Common myeloid progenitor, CD34-positive (primary cell): ENCODE measurements around the gene BBS12.

Experiments used
- CTCF ChIA-PET: fragments of 350-600 bp; sonication (Branson Sonifier 250); formaldehyde crosslinking; loops from one replicate; lab custom pipeline; 2021; ENCODE audit warnings: antibody characterized with exemption; lab: Charles Lee
- POLR2A ChIA-PET: fragments of 350-600 bp; sonication (Branson Sonifier 250); formaldehyde crosslinking; loops from one replicate; lab custom pipeline; 2021; ENCODE audit warnings: antibody characterized with exemption; lab: Charles Lee
- DNase-seq, 3 donors: peaks; one replicate each; pipeline versions ENCODE4 v3.0.0 to v3.0.0-alpha.2; 2013
- H3K27ac ChIP-seq, 2 experiments: 1 replicate in 1 of 2; 2 replicates in 1 of 2; pipeline ENCODE4 v1.7.0; 2013; ENCODE audit warnings: inconsistent platforms in 2 of 2, low read length in 2 of 2, mild to moderate bottlenecking in 2 of 2, low read depth in 1 of 2, moderate library complexity in 1 of 2; ENCODE audit not compliant: severe bottlenecking in 2 of 2, insufficient read depth in 1 of 2, poor library complexity in 1 of 2
- H3K27me3 ChIP-seq, 5 experiments: replicated peaks in 2 of 5; 1 replicate in 3 of 5; 2 replicates in 2 of 5; pipeline versions ENCODE4 v1.6.1 to v1.7.0; 2013; ENCODE audit warnings: low read length in 4 of 5, mild to moderate bottlenecking in 2 of 5, moderate library complexity in 2 of 5, inconsistent platforms in 1 of 5; ENCODE audit not compliant: insufficient read depth in 5 of 5, control insufficient read depth in 4 of 5
- H3K36me3 ChIP-seq, 4 experiments: 1 replicate in 2 of 4; 2 replicates in 2 of 4; pipeline versions ENCODE4 v1.6.1 to v1.7.0; 2013; ENCODE audit warnings: low read length in 3 of 4, control low read depth in 1 of 4, mild to moderate bottlenecking in 1 of 4; ENCODE audit not compliant: control insufficient read depth in 4 of 4, insufficient read depth in 4 of 4
- H3K4me1 ChIP-seq, 4 experiments: 1 replicate in 3 of 4; 2 replicates in 1 of 4; pipeline versions ENCODE4 v1.6.1 to v1.7.1; 2013; ENCODE audit warnings: low read length in 3 of 4, mild to moderate bottlenecking in 3 of 4, control low read depth in 1 of 4, inconsistent platforms in 1 of 4, moderate library complexity in 1 of 4; ENCODE audit not compliant: control insufficient read depth in 4 of 4, insufficient read depth in 4 of 4; ENCODE audit errors: control extremely low read depth in 1 of 4
- H3K4me3 ChIP-seq, 7 experiments: 1 replicate in 4 of 7; 2 replicates in 3 of 7; pipeline versions ENCODE4 v1.5.1 to v1.7.0; 2013; ENCODE audit warnings: mild to moderate bottlenecking in 7 of 7, low read length in 6 of 7, moderate library complexity in 6 of 7, inconsistent platforms in 2 of 7, low read depth in 2 of 7, control low read depth in 1 of 7; ENCODE audit not compliant: insufficient read depth in 4 of 7, control insufficient read depth in 1 of 7; ENCODE audit errors: extremely low read depth in 1 of 7
- H3K9me3 ChIP-seq, 5 experiments: 1 replicate in 4 of 5; 2 replicates in 1 of 5; pipeline versions ENCODE4 v1.6.1 to v1.7.1; 2013; ENCODE audit warnings: low read length in 4 of 5, mild to moderate bottlenecking in 2 of 5, inconsistent platforms in 1 of 5, low read depth in 1 of 5, moderate library complexity in 1 of 5; ENCODE audit not compliant: control insufficient read depth in 4 of 5, insufficient read depth in 2 of 5; ENCODE audit errors: control extremely low read depth in 1 of 5
- WGBS: methylation state at CpG from one replicate; pipeline ENCODE4 v1.1.5; 2013; ENCODE audit not compliant: insufficient coverage; 5-methylcytosine and 5-hydroxymethylcytosine counted together

The BBS12 gene

DNA sequence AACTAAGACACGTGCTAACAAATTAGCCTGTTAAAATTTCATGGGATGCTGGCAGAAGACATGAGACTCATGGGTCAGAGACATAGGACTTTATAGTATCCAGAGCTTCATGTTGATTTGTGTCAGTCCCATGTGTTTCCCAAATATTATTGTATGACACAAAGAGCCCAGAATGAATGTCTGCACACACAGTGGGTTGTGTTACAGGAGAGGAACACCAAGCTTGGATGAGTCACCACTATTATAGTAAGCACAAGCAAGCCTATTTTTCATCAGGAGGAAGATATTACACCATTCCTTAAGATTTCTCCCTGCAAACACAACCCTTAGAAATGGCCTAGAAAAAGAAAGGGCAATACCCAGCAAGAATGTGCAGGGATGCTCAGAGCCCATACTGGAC is 15.4 kb downstream of the BBS12 start:
- no CpG with 5 or more reads among the region's 1 CpG for WGBS
- no peak for DNase-seq
- ChIA-PET POLR2A (no interaction called here), CTCF (interaction anchor here (0.6 kb wide), 1 partner anchor 10 kb away, joined by 3 read pairs; no protein-coding TSS in a partner anchor)
- Histone ChIP-seq H3K4me3 (no peak overlapping the region), H3K27me3 (no peaks in the 10 kb centered on the region), H3K9me3 (peaks cover 0 to 4% (median 0%) of the 10 kb centered on the region in 5 experiments), H3K36me3 (peaks cover 0 to 4% (median 2%) of the 10 kb centered on the region in 4 experiments), H3K4me1 (peaks cover 0 to 10% (median 2%) of the 10 kb centered on the region in 4 experiments), H3K27ac (no peak overlapping the region)

DNA sequence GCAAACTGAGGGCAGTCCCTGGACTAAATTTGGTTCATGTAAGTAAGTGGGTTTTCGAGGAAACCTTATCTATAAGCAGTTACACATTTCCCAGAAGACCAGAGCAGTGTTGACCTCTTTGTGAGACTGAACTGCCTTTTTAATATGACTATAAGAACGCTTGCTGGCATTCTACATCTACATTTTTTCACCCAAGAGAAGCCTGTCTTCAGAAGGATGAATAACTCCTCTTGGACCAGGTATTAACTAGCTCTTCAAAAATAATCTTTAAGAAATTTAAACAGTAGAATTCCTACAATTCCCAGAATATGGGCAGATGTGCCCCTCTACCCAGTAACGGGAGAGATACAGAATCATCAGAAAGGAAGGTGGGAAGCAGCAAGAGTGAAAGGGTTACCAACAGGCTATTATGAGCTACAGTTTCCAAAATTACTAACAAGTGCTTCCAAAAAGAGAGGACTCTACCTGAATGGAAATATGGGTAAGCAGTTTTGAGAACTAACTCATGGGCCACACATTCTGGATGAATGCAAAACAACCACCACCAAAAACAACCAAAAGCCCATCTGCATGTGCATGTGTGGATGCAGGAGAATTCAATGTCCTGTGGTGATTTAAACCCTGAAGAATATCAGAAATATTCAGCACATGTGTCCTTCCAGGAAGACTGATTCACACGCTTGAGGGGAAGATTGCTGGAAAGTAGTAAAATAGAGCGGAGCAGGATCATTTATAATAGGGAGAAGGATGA is 17.4 kb downstream of the BBS12 start:
- 97% methylated on average over 3 of the region's 5 CpGs for WGBS
- H3K27ac ChIP-seq: peak overlapping the region in 1 of 2 experiments; percentile 69
- no peaks in the 10 kb centered on the region for H3K27me3 ChIP-seq
- DNase-seq: no peak
- H3K4me1 ChIP-seq: peaks cover 0 to 3% (median 0%) of the 10 kb centered on the region in 4 experiments
- CTCF ChIA-PET: interaction anchor here (1.2 kb wide), 1 partner anchor 164 kb away, joined by 3 read pairs; no protein-coding TSS in a partner anchor
- no peak overlapping the region for H3K4me3 ChIP-seq
- H3K36me3 ChIP-seq: no peaks in the 10 kb centered on the region
- H3K9me3 ChIP-seq: no peaks in the 10 kb centered on the region
- POLR2A ChIA-PET: no interaction called here

- no peak for DNase-seq
- no peaks in the 10 kb centered on the region for H3K27me3 ChIP-seq
- no peaks in the 10 kb centered on the region for H3K9me3 ChIP-seq
- H3K36me3 ChIP-seq: no peaks in the 10 kb centered on the region
- POLR2A ChIA-PET: no interaction called here
- WGBS: 93% methylated on average over 3 of the region's 4 CpGs
- no peak overlapping the region for H3K27ac ChIP-seq
- CTCF ChIA-PET: interaction anchor here (0.6 to 3.5 kb wide), 6 partner anchors 10 to 1734 kb away, joined by 3 to 18 read pairs (median 4); no protein-coding TSS in a partner anchor
- H3K4me3 ChIP-seq: no peak overlapping the region
- H3K4me1 ChIP-seq: no peaks in the 10 kb centered on the region
Observed at GRCh38 chr4:122755675-122756074, 23.2 kb downstream of the BBS12 start.

DNA sequence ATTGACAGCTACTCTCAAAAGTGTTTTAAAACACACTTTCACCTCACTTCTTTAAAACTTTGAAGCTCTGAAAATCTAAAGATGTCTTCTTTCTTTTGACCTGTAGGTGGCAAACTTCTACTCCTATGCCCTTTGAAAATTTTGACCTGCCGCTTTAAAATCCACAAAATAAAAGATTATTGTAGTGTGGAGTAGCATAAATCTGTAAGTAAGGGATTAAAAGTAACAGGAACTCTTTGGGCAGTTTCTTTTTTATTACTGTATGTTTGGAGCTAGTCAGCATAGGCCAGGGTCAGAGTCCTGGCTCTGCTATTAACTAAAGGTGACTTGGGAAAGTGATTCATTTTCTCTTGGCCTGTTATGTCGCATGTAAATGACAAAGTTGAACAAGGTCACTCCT is 25.5 kb downstream of the BBS12 start:
- no peaks in the 10 kb centered on the region for H3K27me3 ChIP-seq
- no peaks in the 10 kb centered on the region for H3K9me3 ChIP-seq
- POLR2A ChIA-PET: no interaction called here
- H3K27ac ChIP-seq: no peak overlapping the region
- peak; percentile 22 to 60 (median 39) for DNase-seq
- H3K36me3 ChIP-seq: no peaks in the 10 kb centered on the region
- H3K4me3 ChIP-seq: no peak overlapping the region
- H3K4me1 ChIP-seq: peaks cover 5 to 10% (median 6%) of the 10 kb centered on the region in 4 experiments
- CTCF ChIA-PET: interaction anchor here (0.7 to 2.8 kb wide), 17 partner anchors 9 to 171 kb away, joined by 3 to 15 read pairs (median 5); partner anchors contain the start of gene BBS12
- no CpG with 5 or more reads among the region's 2 CpGs for WGBS

GRCh38 chr4:122759639-122760310 is 27.3 kb downstream of the BBS12 start:
- peak in 2 of 3 donors; percentile 10 to 13 for DNase-seq
- ChIA-PET POLR2A (no interaction called here), CTCF (interaction anchor here (1.0 to 2.8 kb wide), 2 partner anchors 155 to 169 kb away, joined by 3 to 15 read pairs; no protein-coding TSS in a partner anchor)
- Histone ChIP-seq H3K4me3 (no peak overlapping the region), H3K27ac (no peak overlapping the region), H3K4me1 (peaks cover 7 to 17% (median 10%) of the 10 kb centered on the region in 4 experiments), H3K36me3 (no peaks in the 10 kb centered on the region), H3K9me3 (no peaks in the 10 kb centered on the region), H3K27me3 (no peaks in the 10 kb centered on the region)
- WGBS: 80% methylated on average over 1 of the region's 3 CpGs

DNA sequence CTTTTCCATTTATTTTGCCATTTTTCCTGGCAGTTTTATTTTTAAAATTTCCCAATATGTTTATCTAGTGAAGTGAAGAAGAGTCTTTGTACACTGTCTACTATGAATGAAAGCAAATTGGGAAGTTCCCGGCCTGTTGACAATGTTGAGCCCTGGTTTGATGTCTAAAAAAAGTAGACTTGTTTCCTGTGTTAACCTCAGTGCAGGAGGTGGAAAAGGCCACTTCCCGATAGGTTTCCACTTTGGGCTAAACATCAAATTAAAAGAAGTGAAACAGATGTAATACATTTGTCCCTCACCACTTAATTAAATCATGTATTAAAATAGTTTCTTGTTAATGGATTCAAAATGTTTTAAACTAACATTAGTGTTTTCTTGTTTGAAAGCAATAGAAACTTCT is 30.0 kb downstream of the BBS12 start:
- ChIA-PET POLR2A (no interaction called here), CTCF (interaction anchor here (1.2 kb wide), 1 partner anchor 152 kb away, joined by 3 read pairs; no protein-coding TSS in a partner anchor)
- 0% methylated on average over 1 of the region's 2 CpGs for WGBS
- H3K4me1 ChIP-seq: peaks cover 7 to 17% (median 10%) of the 10 kb centered on the region in 4 experiments
- H3K4me3 ChIP-seq: peak overlapping the region in 1 of 7 experiments; percentile 24
- peak; percentile 24 to 58 (median 48) for DNase-seq
- no peak overlapping the region for H3K27ac ChIP-seq
- no peaks in the 10 kb centered on the region for H3K9me3 ChIP-seq
- no peaks in the 10 kb centered on the region for H3K27me3 ChIP-seq
- no peaks in the 10 kb centered on the region for H3K36me3 ChIP-seq
